NCI-H1105 (cell line): Measurements from ENCODE around the gene GDPD2.
A peak's percentile ranks its signal among the peaks of the same experiment; 100 is the strongest.

ENCODE experiments used
- DNase-seq: peaks from one replicate; lab custom pipeline; 2025; lab: John Stamatoyannopoulos, UW

GDPD2 gene

GRCh38 chrX:70437921-70438665 is 15.0 kb downstream of the GDPD2 start:
- no peak for DNase-seq

- no peak for DNase-seq
Measured at GRCh38 chrX:70439016-70439415, 15.9 kb downstream of the GDPD2 start.

- no peak for DNase-seq
Measured at GRCh38 chrX:70442224-70442623, 19.1 kb downstream of the GDPD2 start.

GRCh38 chrX:70444326-70444945 is 21.3 kb downstream of the GDPD2 start, which contains the start of gene DLG3:
Gene DLG3 (plus strand): TSS chrX:70444835. CDS start chrX:70445202, 367 bp downstream.
- peak; percentile 32 for DNase-seq

- no peak for DNase-seq
Measured at GRCh38 chrX:70444946-70445656, 22.0 kb downstream of the GDPD2 start.

- no peak for DNase-seq
Measured at GRCh38 chrX:70445951-70446350, 22.8 kb downstream of the GDPD2 start.

- no peak for DNase-seq
Measured at GRCh38 chrX:70446380-70447350, 23.6 kb downstream of the GDPD2 start.

GRCh38 chrX:70449457-70449966 is 26.4 kb downstream of the GDPD2 start:
- no peak for DNase-seq

GRCh38 chrX:70452143-70452733 is 29.1 kb downstream of the GDPD2 start:
- DNase-seq: peak; percentile 28

- DNase-seq: no peak
Measured at GRCh38 chrX:70453024-70453618, 30.0 kb downstream of the GDPD2 start.

- peak; percentile 90 for DNase-seq
Measured at GRCh38 chrX:70454441-70455365, 31.6 kb downstream of the GDPD2 start.

- DNase-seq: peak; percentile 25
Measured at GRCh38 chrX:70455366-70456202, 32.5 kb downstream of the GDPD2 start.

GRCh38 chrX:70456256-70456655 is 33.1 kb downstream of the GDPD2 start:
- no peak for DNase-seq

GRCh38 chrX:70461026-70461425 is 37.9 kb downstream of the GDPD2 start:
- no peak for DNase-seq

GRCh38 chrX:70464051-70464450 is 40.9 kb downstream of the GDPD2 start:
- no peak for DNase-seq

GRCh38 chrX:70466968-70467367 is 43.9 kb downstream of the GDPD2 start:
- no peak for DNase-seq

- DNase-seq: no peak
Measured at GRCh38 chrX:70468709-70469108, 45.6 kb downstream of the GDPD2 start.

- no peak for DNase-seq
Measured at GRCh38 chrX:70470850-70471289, 47.8 kb downstream of the GDPD2 start.
